GM12892 (cell line): ENCODE measurements around the gene KIFC3.

Source experiments
- POLR2A ChIP-seq: IDR thresholded peaks from 2 replicates; pipeline ENCODE4 v1.6.1; 2011; ENCODE audit warnings: low read depth, low read length, control low read depth
- POLR2AphosphoS5 ChIP-seq: IDR thresholded peaks from 2 replicates; pipeline ENCODE4 v1.6.1; 2011; ENCODE audit warnings: low read depth, low read length, control low read depth
- TAF1 ChIP-seq: IDR thresholded peaks from 2 replicates; pipeline ENCODE4 v1.6.1; 2011; ENCODE audit warnings: low read depth, mild to moderate bottlenecking, control low read depth, low read length, borderline replicate concordance

DNA sequence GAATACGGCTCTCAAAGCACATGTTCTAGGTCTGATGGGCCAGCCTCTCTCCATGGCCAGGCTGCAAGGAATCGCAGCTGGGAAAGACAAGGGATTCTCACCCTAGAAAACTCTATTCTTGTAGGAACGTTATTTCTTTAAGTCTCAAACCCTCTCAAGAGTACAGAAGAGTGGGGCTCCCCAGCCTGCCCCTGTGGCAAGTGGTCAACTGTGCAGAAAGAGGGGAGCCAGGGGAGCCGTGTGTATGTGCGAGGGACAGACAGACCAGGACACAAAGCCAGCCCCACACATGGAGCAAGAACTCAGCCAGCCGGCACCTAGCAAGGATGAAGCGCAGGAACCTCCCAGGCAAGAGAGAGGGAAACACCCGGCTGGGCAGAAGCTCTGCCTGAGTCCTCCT lies 16.4 kb downstream of the KIFC3 start:
- TF ChIP-seq POLR2AphosphoS5 (no peak), POLR2A (no peak), TAF1 (no peak)
